Tibial artery (tissue), 4 donors: ENCODE data around the gene TSHZ2.

Experiments used
- DNase-seq, 2 donors: peaks; one replicate each; pipeline ENCODE4 v3.0.0-alpha.2; 2019
- H3K27ac ChIP-seq, 2 donors: fragments of 200-600 bp; sonication (generic) in 1 of 2; 1 replicate in 1 of 2; 2 replicates in 1 of 2; pipeline ENCODE4 v1.5.1; 2018 to 2019; ENCODE audit warnings: mild to moderate bottlenecking in 1 of 2
- H3K27me3 ChIP-seq, 2 donors: fragments of 200-600 bp; sonication (generic) in 1 of 2; one replicate each; pipeline versions ENCODE4 v1.5.1 to v1.6.0; 2016 to 2019
- H3K36me3 ChIP-seq, 3 donors: fragments of 200-600 bp; sonication (generic) in 2 of 3; one replicate each; pipeline ENCODE4 v1.5.1; 2016 to 2019; ENCODE audit warnings: mild to moderate bottlenecking in 2 of 3
- H3K4me1 ChIP-seq, 4 donors: fragments of 200-600 bp; sonication (generic) in 2 of 4; 1 replicate in 3 of 4; 2 replicates in 1 of 4; pipeline ENCODE4 v1.5.1; 2016 to 2019
- H3K4me3 ChIP-seq, 2 donors: fragments of 200-600 bp; sonication (generic) in 1 of 2; 1 replicate in 1 of 2; 2 replicates in 1 of 2; pipeline ENCODE4 v1.5.1; 2018 to 2019; ENCODE audit warnings: mild to moderate bottlenecking in 2 of 2
- H3K9me3 ChIP-seq, 3 donors: fragments of 200-600 bp; sonication (generic) in 1 of 3; one replicate each; pipeline ENCODE4 v1.5.1; 2016 to 2019
- intact Hi-C: fragments of 100-400 bp; cut with DNase I; formaldehyde crosslinking; loops from one replicate; pipeline ENCODE4 v1.15.0; 2023; ENCODE audit warnings: low total_unique reads
- TF ChIP-seq, protein P1 (sequence below), 2 experiments: fragments of 200-600 bp in 1 of 2; fragments of 450-650 bp in 1 of 2; IDR thresholded peaks; one replicate each; pipeline ENCODE4 v1.5.1; 2017 to 2019; ENCODE audit warnings: antibody characterized with exemption in 2 of 2, mild to moderate bottlenecking in 1 of 2, moderate library complexity in 1 of 2

TSHZ2 gene

DNA sequence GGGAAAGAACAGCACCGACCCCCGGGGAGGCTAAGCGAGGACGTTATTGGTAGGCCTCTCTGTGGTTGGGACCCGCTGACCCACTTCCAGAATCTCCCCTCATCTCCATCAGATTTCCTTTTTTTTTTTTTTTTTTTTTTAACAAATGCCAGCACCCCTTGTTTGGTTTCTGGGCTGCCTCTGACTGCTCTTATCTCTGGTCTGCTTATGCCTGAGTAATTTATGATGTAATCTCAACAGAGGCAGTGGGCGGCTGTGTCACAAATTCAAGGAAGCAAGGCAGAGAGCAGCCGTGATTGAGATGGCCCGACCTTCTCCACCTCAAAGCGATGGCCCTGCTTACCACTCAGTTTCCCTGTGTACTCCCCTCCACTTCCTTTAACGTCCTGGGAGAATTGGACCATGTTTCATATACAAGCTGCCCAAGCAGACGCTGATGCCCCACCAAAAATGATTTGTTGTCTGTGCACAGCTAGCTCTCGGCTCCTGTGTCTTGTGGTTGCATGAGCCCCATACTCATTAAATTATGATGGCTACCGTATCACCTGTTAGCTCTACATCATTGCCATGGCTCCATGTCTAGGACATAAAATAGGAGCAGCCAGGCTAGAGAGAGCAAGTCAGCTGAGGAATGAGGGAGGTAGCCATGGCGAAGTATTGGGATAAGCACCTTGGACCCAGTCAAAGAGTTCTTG lies 523.4 kb downstream of the TSHZ2 start:
- TF ChIP-seq, protein P1, sequence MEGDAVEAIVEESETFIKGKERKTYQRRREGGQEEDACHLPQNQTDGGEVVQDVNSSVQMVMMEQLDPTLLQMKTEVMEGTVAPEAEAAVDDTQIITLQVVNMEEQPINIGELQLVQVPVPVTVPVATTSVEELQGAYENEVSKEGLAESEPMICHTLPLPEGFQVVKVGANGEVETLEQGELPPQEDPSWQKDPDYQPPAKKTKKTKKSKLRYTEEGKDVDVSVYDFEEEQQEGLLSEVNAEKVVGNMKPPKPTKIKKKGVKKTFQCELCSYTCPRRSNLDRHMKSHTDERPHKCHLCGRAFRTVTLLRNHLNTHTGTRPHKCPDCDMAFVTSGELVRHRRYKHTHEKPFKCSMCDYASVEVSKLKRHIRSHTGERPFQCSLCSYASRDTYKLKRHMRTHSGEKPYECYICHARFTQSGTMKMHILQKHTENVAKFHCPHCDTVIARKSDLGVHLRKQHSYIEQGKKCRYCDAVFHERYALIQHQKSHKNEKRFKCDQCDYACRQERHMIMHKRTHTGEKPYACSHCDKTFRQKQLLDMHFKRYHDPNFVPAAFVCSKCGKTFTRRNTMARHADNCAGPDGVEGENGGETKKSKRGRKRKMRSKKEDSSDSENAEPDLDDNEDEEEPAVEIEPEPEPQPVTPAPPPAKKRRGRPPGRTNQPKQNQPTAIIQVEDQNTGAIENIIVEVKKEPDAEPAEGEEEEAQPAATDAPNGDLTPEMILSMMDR (IDR thresholded peaks at IDR 0.05): no peak
- DNase-seq: no peak
- intact Hi-C loops: no loop called here
- Histone ChIP-seq H3K27me3 (no peaks in the 10 kb centered on the region), H3K4me3 (no peak overlapping the region), H3K9me3 (no peaks in the 10 kb centered on the region), H3K27ac (no peak overlapping the region), H3K36me3 (no peaks in the 10 kb centered on the region), H3K4me1 (no peaks in the 10 kb centered on the region)

DNA sequence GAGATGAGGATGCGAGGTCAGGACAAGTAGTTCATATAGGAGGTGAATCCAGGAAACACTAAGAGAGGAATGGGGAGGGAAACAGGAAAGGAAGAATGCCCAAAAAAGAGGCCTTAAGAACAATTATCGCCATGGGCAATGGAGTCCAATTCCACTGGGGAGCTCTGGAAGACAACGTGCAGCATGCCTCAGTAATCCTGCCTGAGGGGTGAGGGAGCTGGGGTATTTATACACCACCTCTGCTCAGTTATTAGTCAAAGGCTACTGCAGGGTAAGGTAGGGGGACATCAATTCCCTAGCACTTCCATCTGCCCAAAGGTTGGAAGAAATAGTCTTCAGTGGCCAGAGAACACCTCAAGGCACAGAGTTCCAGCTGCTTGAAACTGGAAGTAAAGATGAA lies 525.1 kb downstream of the TSHZ2 start:
- no peak for DNase-seq
- TF ChIP-seq, protein P1 (IDR thresholded peaks at IDR 0.05): no peak
- Histone ChIP-seq H3K4me1 (no peaks in the 10 kb centered on the region), H3K27me3 (no peaks in the 10 kb centered on the region), H3K4me3 (no peak overlapping the region), H3K27ac (no peak overlapping the region), H3K36me3 (no peaks in the 10 kb centered on the region), H3K9me3 (no peaks in the 10 kb centered on the region)
- intact Hi-C loops: no loop called here

DNA sequence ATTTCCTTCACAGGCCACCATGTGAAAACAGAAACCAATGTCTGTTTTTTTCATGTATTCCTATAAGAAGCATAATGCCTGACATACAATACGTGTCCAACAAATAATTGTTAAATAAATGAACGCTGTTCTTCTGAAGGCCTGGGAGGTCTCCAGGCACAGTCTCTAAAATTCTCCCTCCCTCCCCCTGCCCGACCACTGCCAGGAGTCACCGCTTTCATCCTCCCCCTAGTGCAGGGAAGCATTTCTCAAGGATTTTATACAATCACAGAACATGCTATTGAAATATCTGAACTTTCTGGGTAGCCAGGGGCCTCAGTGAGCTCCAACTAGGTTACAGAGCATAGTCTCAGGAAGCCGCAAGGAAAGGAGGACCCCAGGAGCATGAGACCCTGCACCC lies 526.2 kb downstream of the TSHZ2 start:
- Histone ChIP-seq H3K36me3 (no peaks in the 10 kb centered on the region), H3K27me3 (no peaks in the 10 kb centered on the region), H3K4me3 (no peak overlapping the region), H3K9me3 (no peaks in the 10 kb centered on the region), H3K4me1 (no peaks in the 10 kb centered on the region), H3K27ac (no peak overlapping the region)
- TF ChIP-seq, protein P1 (IDR thresholded peaks at IDR 0.05): no peak
- no peak for DNase-seq
- intact Hi-C loops: no loop called here

DNA sequence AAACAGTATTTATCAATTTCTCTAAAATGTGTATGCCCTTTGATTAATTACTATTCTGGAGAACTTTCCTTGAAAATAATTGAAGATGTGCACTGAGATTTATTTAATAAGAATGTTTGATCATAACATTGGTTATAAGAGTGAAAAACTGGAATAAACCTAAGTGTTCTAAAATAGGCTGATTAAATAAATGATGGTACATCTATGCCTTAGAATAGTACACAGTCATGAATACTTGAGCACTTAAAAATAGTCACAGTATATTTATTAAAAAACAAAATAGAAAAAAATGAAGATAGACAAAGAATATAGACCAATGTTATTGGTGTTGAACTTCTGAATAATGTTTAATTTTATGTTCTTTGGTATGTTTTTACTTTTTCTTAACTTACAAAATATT lies 528.5 kb downstream of the TSHZ2 start:
- TF ChIP-seq, protein P1 (IDR thresholded peaks at IDR 0.05): no peak
- no peak overlapping the region for H3K4me3 ChIP-seq
- no peaks in the 10 kb centered on the region for H3K36me3 ChIP-seq
- H3K27me3 ChIP-seq: no peaks in the 10 kb centered on the region
- H3K4me1 ChIP-seq: no peaks in the 10 kb centered on the region
- no peaks in the 10 kb centered on the region for H3K9me3 ChIP-seq
- DNase-seq: no peak
- intact Hi-C loops: no loop called here
- no peak overlapping the region for H3K27ac ChIP-seq

DNA sequence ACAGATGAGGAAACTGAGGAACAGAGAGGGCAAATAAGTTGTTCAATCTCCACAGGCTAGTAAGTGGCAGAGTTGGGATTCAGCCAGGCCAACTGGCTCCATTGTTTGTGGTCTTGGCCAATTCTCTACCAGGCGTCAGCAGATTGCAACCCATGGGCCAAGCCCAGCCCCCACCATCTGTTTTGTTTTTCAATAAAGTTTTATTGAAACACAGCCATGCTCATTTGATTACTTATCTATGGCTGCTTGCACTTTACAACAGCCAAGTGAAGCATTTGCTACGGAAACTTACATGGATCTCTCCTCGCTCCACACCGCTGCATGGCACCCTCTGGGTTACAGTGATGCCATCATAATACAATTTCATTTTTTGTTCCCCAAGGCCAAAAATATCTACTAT lies 530.7 kb downstream of the TSHZ2 start:
- H3K36me3 ChIP-seq: no peaks in the 10 kb centered on the region
- intact Hi-C loops: no loop called here

More for the DNA sequence above, 530.7 kb downstream of the TSHZ2 start:
- Histone ChIP-seq H3K27me3 (no peaks in the 10 kb centered on the region), H3K4me1 (no peaks in the 10 kb centered on the region), H3K27ac (no peak overlapping the region), H3K9me3 (no peaks in the 10 kb centered on the region), H3K4me3 (no peak overlapping the region)
- TF ChIP-seq, protein P1 (IDR thresholded peaks at IDR 0.05): no peak
- no peak for DNase-seq
